ENCODE measurements around the gene FOXK1.
"Not testable (repeated sequence)": the region's sequence is repeated elsewhere in the genome, so short reads cannot be mapped to it uniquely, and the experiment has no call there.

FOXK1 gene

GRCh38 chr7:4791738-4792536 is 109.8 kb downstream of the FOXK1 start:
- Histone ChIP-seq H3K27ac (peak overlapping the region in 9 of 11 experiments; percentile 25 to 80 (median 76); a peak in 18 of 22 replicates), H3K9ac (peak overlapping the region; percentile 4 to 82 (median 74); a peak in 18 of 22 replicates), H3K9me3 (replicated peaks in 1 of 11) (peaks cover 0 to 4% (median 0%) of the 10 kb centered on the region in 11 experiments; a peak in 1 of 22 replicates), H3K4me1 (peaks cover 21 to 53% (median 47%) of the 10 kb centered on the region in 10 experiments), H3K4me3 (peak overlapping the region; percentile 35 to 71 (median 57); a peak in 18 of 20 replicates), H3K36me3 (peaks cover 44 to 62% (median 52%) of the 10 kb centered on the region in 11 experiments), H3K27me3 (no peaks in the 10 kb centered on the region), H4K20me1 (peaks cover 0 to 80% (median 37%) of the 10 kb centered on the region in 11 experiments; a peak in 17 of 22 replicates), H3K4me2 (peak overlapping the region; percentile 73 to 99 (median 92))
- no peak for TF ChIP-seq Cebpa-rat (IDR thresholded peaks at IDR 0.05)

- Histone ChIP-seq H3K27ac (peak overlapping the region in 9 of 11 experiments; percentile 25 to 80 (median 76); a peak in 18 of 22 replicates), H4K20me1 (peaks cover 0 to 80% (median 37%) of the 10 kb centered on the region in 11 experiments; a peak in 17 of 22 replicates), H3K36me3 (peaks cover 39 to 55% (median 46%) of the 10 kb centered on the region in 11 experiments), H3K27me3 (no peaks in the 10 kb centered on the region), H3K4me1 (peaks cover 21 to 60% (median 54%) of the 10 kb centered on the region in 10 experiments), H3K4me3 (peak overlapping the region; percentile 35 to 71 (median 57); a peak in 18 of 20 replicates), H3K9me3 (replicated peaks in 1 of 11) (peaks cover 0 to 4% (median 0%) of the 10 kb centered on the region in 11 experiments; a peak in 1 of 22 replicates), H3K4me2 (peak overlapping the region; percentile 73 to 99 (median 92)), H3K9ac (peak overlapping the region; percentile 4 to 82 (median 74); a peak in 18 of 22 replicates)
- TF ChIP-seq Cebpa-rat (IDR thresholded peaks at IDR 0.05) = no peak
Observed at GRCh38 chr7:4792537-4793126, 110.5 kb downstream of the FOXK1 start.

GRCh38 chr7:4793385-4793993 is 111.4 kb downstream of the FOXK1 start:
- Histone ChIP-seq H3K4me2 (peak overlapping the region in 9 of 11 experiments; percentile 12 to 99 (median 92); a peak in 14 of 22 replicates), H4K20me1 (peaks cover 0 to 74% (median 31%) of the 10 kb centered on the region in 11 experiments; a peak in 16 of 22 replicates), H3K36me3 (peaks cover 30 to 46% (median 38%) of the 10 kb centered on the region in 11 experiments), H3K27ac (peak overlapping the region in 1 of 11 experiments; percentile 74; a peak in 2 of 22 replicates), H3K4me1 (peaks cover 24 to 66% (median 61%) of the 10 kb centered on the region in 10 experiments)
- not testable (repeated sequence) for H3K9ac ChIP-seq; H3K4me3 ChIP-seq; H3K27me3 ChIP-seq; H3K9me3 ChIP-seq (replicated peaks in 1 of 11)

GRCh38 chr7:4794171-4794570 is 112.1 kb downstream of the FOXK1 start:
- H3K4me2 ChIP-seq = peak overlapping the region in 2 of 11 experiments; percentile 11 to 92; a peak in 2 of 22 replicates
- H3K36me3 ChIP-seq = peaks cover 25 to 39% (median 31%) of the 10 kb centered on the region in 11 experiments
- not testable (repeated sequence) for H3K9me3 ChIP-seq (replicated peaks in 1 of 11); H3K4me3 ChIP-seq; H3K9ac ChIP-seq; H3K27ac ChIP-seq; H3K27me3 ChIP-seq
- H4K20me1 ChIP-seq = peaks cover 0 to 69% (median 28%) of the 10 kb centered on the region in 11 experiments; a peak in 16 of 22 replicates
- peaks cover 31 to 73% (median 67%) of the 10 kb centered on the region in 10 experiments for H3K4me1 ChIP-seq

GRCh38 chr7:4794591-4795350 is 112.7 kb downstream of the FOXK1 start:
- peaks cover 37 to 79% (median 73%) of the 10 kb centered on the region in 10 experiments for H3K4me1 ChIP-seq
- H3K27me3 ChIP-seq = no peaks in the 10 kb centered on the region
- 0 out of 22 replicates have a peak overlapping the region, but pooled peaks of 2 of the 11 experiments have one; percentile 11 to 20 for H3K4me2 ChIP-seq
- peaks cover 0 to 63% (median 28%) of the 10 kb centered on the region in 11 experiments; a peak in 16 of 22 replicates for H4K20me1 ChIP-seq
- H3K4me3 ChIP-seq = no peak overlapping the region
- no peak overlapping the region for H3K27ac ChIP-seq
- no peak overlapping the region for H3K9ac ChIP-seq
- peaks cover 21 to 33% (median 26%) of the 10 kb centered on the region in 11 experiments for H3K36me3 ChIP-seq
- 0 out of 22 replicates have a peak, but pooled peaks of 1 of the 11 experiments have one; percentile 21 for TF ChIP-seq Cebpa-rat (IDR thresholded peaks at IDR 0.05)
- H3K9me3 ChIP-seq (replicated peaks in 1 of 11) = peaks cover 0 to 4% (median 0%) of the 10 kb centered on the region in 11 experiments; a peak in 1 of 22 replicates

- Histone ChIP-seq H4K20me1 (peaks cover 4 to 51% (median 17%) of the 10 kb centered on the region in 11 experiments; a peak in 17 of 22 replicates), H3K4me1 (peaks cover 38 to 88% (median 82%) of the 10 kb centered on the region in 10 experiments), H3K27ac (no peak overlapping the region), H3K27me3 (no peaks in the 10 kb centered on the region), H3K36me3 (peaks cover 5 to 18% (median 11%) of the 10 kb centered on the region in 11 experiments; a peak in 20 of 22 replicates), H3K4me3 (no peak overlapping the region), H3K9me3 (replicated peaks in 1 of 11) (peaks cover 0 to 4% (median 0%) of the 10 kb centered on the region in 11 experiments; a peak in 1 of 22 replicates), H3K9ac (no peak overlapping the region), H3K4me2 (peak overlapping the region in 5 of 11 experiments; percentile 6 to 56 (median 48); a peak in 7 of 22 replicates)
- TF ChIP-seq Cebpa-rat (IDR thresholded peaks at IDR 0.05) = no peak
Observed at GRCh38 chr7:4796453-4796852, 114.4 kb downstream of the FOXK1 start.

- H4K20me1 ChIP-seq = peaks cover 0 to 38% (median 7%) of the 10 kb centered on the region in 11 experiments; a peak in 14 of 22 replicates
- no peaks in the 10 kb centered on the region for H3K27me3 ChIP-seq
- no peak overlapping the region for H3K4me3 ChIP-seq
- peak overlapping the region in 7 of 11 experiments; percentile 14 to 65 (median 53); a peak in 11 of 22 replicates for H3K9ac ChIP-seq
- H3K4me1 ChIP-seq = peaks cover 24 to 88% (median 82%) of the 10 kb centered on the region in 10 experiments
- TF ChIP-seq Cebpa-rat (IDR thresholded peaks at IDR 0.05) = no peak
- peak overlapping the region in 7 of 11 experiments; percentile 5 to 50 (median 28); a peak in 6 of 22 replicates for H3K27ac ChIP-seq
- H3K9me3 ChIP-seq (replicated peaks in 1 of 11) = peaks cover 0 to 4% (median 0%) of the 10 kb centered on the region in 11 experiments; a peak in 1 of 22 replicates
- H3K4me2 ChIP-seq = peak overlapping the region; percentile 45 to 94 (median 78)
- peaks cover 0 to 12% (median 6%) of the 10 kb centered on the region in 11 experiments; a peak in 6 of 22 replicates for H3K36me3 ChIP-seq
Observed at GRCh38 chr7:4797858-4798705, 116.0 kb downstream of the FOXK1 start.

Measured in BLaER1 treated with 17β-estradiol and CSF1 and Interleukin-3, amounts not matched to agents 10 nM and 100 nM (cell line).